Neural cell (in vitro differentiated cells): ENCODE measurements around the gene SDHAF4. TPM values are rescaled to one million over a fixed set of nuclear protein-coding genes. Genes with fewer than 3 reads are reported as not detected.

Source experiments
- H2AFZ ChIP-seq: fragments of 200-600, 300-800 bp; sonication (generic), shearing (Covaris generic); 2 replicates; pipeline ENCODE4 v1.6.0; 2014; ENCODE audit warnings: low read depth, mild to moderate bottlenecking, antibody characterized with exemption, low read length, moderate library complexity
- H3F3A ChIP-seq: fragments of 200-600 bp; shearing (Covaris generic); 2 replicates; pipeline ENCODE4 v1.6.1; 2016; ENCODE audit warnings: mild to moderate bottlenecking, moderate library complexity, mixed read lengths, antibody characterized with exemption, low read length; ENCODE audit not compliant: insufficient read depth, poor library complexity, severe bottlenecking
- H3K27ac ChIP-seq: fragments of 200-600, 300-800 bp; sonication (generic), shearing (Covaris generic); 2 replicates; pipeline ENCODE4 v1.5.1; 2014; ENCODE audit warnings: mild to moderate bottlenecking, low read length, moderate library complexity
- H3K27me3 ChIP-seq: fragments of 300-800, 200-600 bp; sonication (generic), shearing (Covaris generic); 2 replicates; pipeline ENCODE4 v1.6.0; 2014; ENCODE audit warnings: mild to moderate bottlenecking, low read depth, low read length, moderate library complexity; ENCODE audit not compliant: insufficient read depth
- H3K36me3 ChIP-seq: fragments of 300-800, 200-600 bp; sonication (generic), shearing (Covaris generic); 2 replicates; pipeline ENCODE4 v1.5.1; 2014; ENCODE audit warnings: mild to moderate bottlenecking, antibody characterized with exemption, low read length, moderate library complexity; ENCODE audit not compliant: insufficient read depth
- H3K4me2 ChIP-seq: fragments of 300-800, 200-600 bp; sonication (generic), shearing (Covaris generic); 2 replicates; pipeline ENCODE4 v1.6.0; 2014; ENCODE audit warnings: mild to moderate bottlenecking, low read length
- H3K4me3 ChIP-seq: fragments of 300-800, 200-600 bp; sonication (generic), shearing (Covaris generic); 2 replicates; pipeline ENCODE4 v1.5.1; 2014; ENCODE audit warnings: mild to moderate bottlenecking, low read length, moderate library complexity
- H3K79me2 ChIP-seq: fragments of 200-600 bp; shearing (Covaris generic); replicated peaks from 2 replicates; pipeline ENCODE4 v1.6.0; 2014; ENCODE audit warnings: mild to moderate bottlenecking, low read length, moderate library complexity; ENCODE audit not compliant: insufficient read depth
- H3K9ac ChIP-seq: fragments of 300-800, 200-600 bp; sonication (generic), shearing (Covaris generic); 2 replicates; pipeline ENCODE4 v1.6.1; 2016; ENCODE audit warnings: mild to moderate bottlenecking, low read length, mixed read lengths
- H3K9me2 ChIP-seq: fragments of 200-600 bp; shearing (Covaris generic); 2 replicates; pipeline ENCODE4 v1.6.1; 2016; ENCODE audit warnings: mild to moderate bottlenecking, low read length, mixed read lengths; ENCODE audit not compliant: insufficient read depth
- H3K9me3 ChIP-seq: fragments of 200-600, 300-800 bp; sonication (generic), shearing (Covaris generic); 2 replicates; pipeline ENCODE4 v1.6.1; 2016; ENCODE audit warnings: mild to moderate bottlenecking, mixed run types, low read length, moderate library complexity, mixed read lengths
- H4K20me1 ChIP-seq: fragments of 200-600 bp; shearing (Covaris generic); 2 replicates; pipeline ENCODE4 v1.6.1; 2016; ENCODE audit warnings: mild to moderate bottlenecking, mixed run types; ENCODE audit not compliant: insufficient read depth
- CTCF ChIP-seq: fragments of 450-650 bp; IDR thresholded peaks from 2 replicates; pipeline ENCODE4 v1.5.1; 2014; ENCODE audit warnings: antibody characterized with exemption, mild to moderate bottlenecking, moderate library complexity; ENCODE audit not compliant: poor library complexity, severe bottlenecking
- EP300 ChIP-seq: fragments of 450-650 bp; conservative IDR thresholded peaks from 2 replicates; pipeline ENCODE4 v1.6.1; 2014; ENCODE audit warnings: antibody characterized with exemption, mild to moderate bottlenecking, moderate library complexity; ENCODE audit not compliant: poor library complexity, severe bottlenecking
- EZH2 ChIP-seq: fragments of 200-600, 300-800 bp; shearing (Covaris generic), sonication (generic); IDR thresholded peaks from 2 replicates; pipeline ENCODE4 v1.6.1; 2014; ENCODE audit warnings: antibody characterized with exemption, low read length, borderline replicate concordance, mild to moderate bottlenecking; ENCODE audit not compliant: insufficient read depth, poor library complexity, severe bottlenecking
- MXI1 ChIP-seq: fragments of 450-650 bp; conservative IDR thresholded peaks from 2 replicates; pipeline ENCODE4 v1.6.1; 2014; ENCODE audit warnings: antibody characterized with exemption, mild to moderate bottlenecking; ENCODE audit not compliant: poor library complexity, severe bottlenecking
- POLR2AphosphoS5 ChIP-seq: IDR thresholded peaks from 2 replicates; pipeline ENCODE4 v1.6.1; 2012
- RAD21 ChIP-seq: fragments of 450-650 bp; conservative IDR thresholded peaks from 2 replicates; pipeline ENCODE4 v1.6.1; 2014; ENCODE audit warnings: antibody characterized with exemption, mild to moderate bottlenecking, moderate library complexity
- SMC3 ChIP-seq: fragments of 450-650 bp; conservative IDR thresholded peaks from 2 replicates; pipeline ENCODE4 v1.6.1; 2014; ENCODE audit warnings: antibody characterized with exemption, mild to moderate bottlenecking, moderate library complexity; ENCODE audit not compliant: poor library complexity
- TAF1 ChIP-seq: IDR thresholded peaks from 2 replicates; pipeline ENCODE4 v1.6.1; 2012; ENCODE audit warnings: low read depth
- polyA plus RNA-seq: library from polyadenylated mRNA; depleted of rRNA; stranded (reverse); fragments of >200 nt; gene quantifications from 2 replicates; pipeline ENCODE4 v1.2.3, GENCODE V29; 2014
- TF ChIP-seq, protein P1 (sequence below): IDR thresholded peaks from 2 replicates; pipeline ENCODE4 v1.6.1; 2012; ENCODE audit warnings: borderline replicate concordance

The SDHAF4 gene
- polyA plus RNA-seq, 1 donor from 2014 or later = 28.2 TPM

DNA sequence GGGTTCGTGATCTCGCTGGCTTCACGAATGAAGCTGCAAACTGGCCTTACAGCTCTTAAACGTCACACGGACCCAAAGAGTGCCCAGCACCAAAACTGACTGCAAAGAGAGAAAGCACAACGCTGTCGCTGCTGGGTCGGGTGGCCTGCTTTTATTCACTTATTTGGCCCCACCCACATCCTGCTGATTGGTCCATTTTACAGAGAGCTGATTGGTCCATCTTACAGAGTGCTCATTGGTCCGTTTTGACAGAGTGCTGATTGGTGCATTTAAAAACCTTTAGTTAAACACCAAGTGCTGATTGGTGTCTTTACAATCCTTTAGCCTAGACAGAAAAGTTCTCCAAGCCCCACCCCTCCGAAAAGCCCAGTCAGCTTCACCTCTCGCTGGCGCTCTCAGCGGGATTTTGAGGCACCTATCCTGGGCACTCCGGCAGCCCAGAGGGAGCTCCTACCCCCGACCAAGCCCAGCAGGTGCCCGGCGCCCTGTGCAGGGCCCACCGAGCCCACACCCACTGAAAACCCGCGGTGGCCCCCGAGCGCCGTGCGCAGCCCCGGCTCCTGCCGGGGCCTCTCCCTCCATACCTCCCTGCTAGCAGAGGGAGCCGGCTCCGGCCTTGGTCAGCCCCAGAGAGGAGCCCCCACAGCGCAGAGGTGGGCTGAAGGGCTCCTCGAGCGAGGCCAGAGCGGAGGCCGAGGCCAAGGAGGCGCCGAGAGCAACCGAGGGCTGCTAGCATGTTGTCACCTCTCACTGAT, 60.9 kb downstream of the SDHAF4 start:
- Histone ChIP-seq H3K9me3 (no peaks in the 10 kb centered on the region), H3K79me2 (no peaks in the 10 kb centered on the region), H3K4me3 (no peak overlapping the region), H3K27me3 (no peaks in the 10 kb centered on the region), H4K20me1 (no peaks in the 10 kb centered on the region), H3F3A (no peaks in the 10 kb centered on the region), H3K36me3 (no peaks in the 10 kb centered on the region), H3K9ac (no peak overlapping the region), H3K4me2 (no peak overlapping the region), H2AFZ (no peak overlapping the region), H3K27ac (no peak overlapping the region), H3K9me2 (no peaks in the 10 kb centered on the region)
- TF ChIP-seq, protein P1, sequence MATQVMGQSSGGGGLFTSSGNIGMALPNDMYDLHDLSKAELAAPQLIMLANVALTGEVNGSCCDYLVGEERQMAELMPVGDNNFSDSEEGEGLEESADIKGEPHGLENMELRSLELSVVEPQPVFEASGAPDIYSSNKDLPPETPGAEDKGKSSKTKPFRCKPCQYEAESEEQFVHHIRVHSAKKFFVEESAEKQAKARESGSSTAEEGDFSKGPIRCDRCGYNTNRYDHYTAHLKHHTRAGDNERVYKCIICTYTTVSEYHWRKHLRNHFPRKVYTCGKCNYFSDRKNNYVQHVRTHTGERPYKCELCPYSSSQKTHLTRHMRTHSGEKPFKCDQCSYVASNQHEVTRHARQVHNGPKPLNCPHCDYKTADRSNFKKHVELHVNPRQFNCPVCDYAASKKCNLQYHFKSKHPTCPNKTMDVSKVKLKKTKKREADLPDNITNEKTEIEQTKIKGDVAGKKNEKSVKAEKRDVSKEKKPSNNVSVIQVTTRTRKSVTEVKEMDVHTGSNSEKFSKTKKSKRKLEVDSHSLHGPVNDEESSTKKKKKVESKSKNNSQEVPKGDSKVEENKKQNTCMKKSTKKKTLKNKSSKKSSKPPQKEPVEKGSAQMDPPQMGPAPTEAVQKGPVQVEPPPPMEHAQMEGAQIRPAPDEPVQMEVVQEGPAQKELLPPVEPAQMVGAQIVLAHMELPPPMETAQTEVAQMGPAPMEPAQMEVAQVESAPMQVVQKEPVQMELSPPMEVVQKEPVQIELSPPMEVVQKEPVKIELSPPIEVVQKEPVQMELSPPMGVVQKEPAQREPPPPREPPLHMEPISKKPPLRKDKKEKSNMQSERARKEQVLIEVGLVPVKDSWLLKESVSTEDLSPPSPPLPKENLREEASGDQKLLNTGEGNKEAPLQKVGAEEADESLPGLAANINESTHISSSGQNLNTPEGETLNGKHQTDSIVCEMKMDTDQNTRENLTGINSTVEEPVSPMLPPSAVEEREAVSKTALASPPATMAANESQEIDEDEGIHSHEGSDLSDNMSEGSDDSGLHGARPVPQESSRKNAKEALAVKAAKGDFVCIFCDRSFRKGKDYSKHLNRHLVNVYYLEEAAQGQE = no peak
- TF ChIP-seq EP300 = no peak

DNA sequence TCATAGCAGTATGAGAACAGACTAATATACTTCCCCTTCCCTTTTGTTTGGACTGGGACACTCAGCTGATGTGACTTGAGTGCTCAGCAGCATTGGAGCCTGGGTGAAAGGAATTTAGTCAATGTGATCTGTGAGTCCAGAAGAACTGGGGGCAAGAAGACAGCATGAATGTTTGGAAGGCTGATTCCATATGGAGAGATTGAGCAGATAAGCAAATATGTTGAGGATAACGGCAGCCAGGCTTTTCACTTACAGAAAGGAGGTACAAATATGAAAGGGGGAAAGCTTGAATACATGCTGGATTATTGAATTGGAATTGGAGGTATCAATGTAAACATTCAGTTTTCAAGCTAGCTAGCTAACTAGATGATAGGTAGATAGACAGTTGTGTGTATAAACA, 63.2 kb downstream of the SDHAF4 start:
- no peaks in the 10 kb centered on the region for H3K27me3 ChIP-seq
- no peaks in the 10 kb centered on the region for H3K36me3 ChIP-seq
- no peak overlapping the region for H3K27ac ChIP-seq
- TF ChIP-seq TAF1 = no peak
- TF ChIP-seq, protein P1 = no peak
- TF ChIP-seq MXI1 = no peak
- no peak for TF ChIP-seq EP300
- TF ChIP-seq CTCF = no peak
- TF ChIP-seq RAD21 = no peak
- TF ChIP-seq EZH2 = no peak
- TF ChIP-seq POLR2AphosphoS5 = no peak
- no peak for TF ChIP-seq SMC3
- no peaks in the 10 kb centered on the region for H3F3A ChIP-seq
- H3K9ac ChIP-seq = no peak overlapping the region
- no peaks in the 10 kb centered on the region for H3K9me3 ChIP-seq
- no peak overlapping the region for H2AFZ ChIP-seq
- no peaks in the 10 kb centered on the region for H4K20me1 ChIP-seq
- no peaks in the 10 kb centered on the region for H3K9me2 ChIP-seq
- H3K4me3 ChIP-seq = no peak overlapping the region
- H3K79me2 ChIP-seq = no peaks in the 10 kb centered on the region
- H3K4me2 ChIP-seq = no peak overlapping the region
